Putamen (tissue), 1 donor: Measurements from ENCODE around the gene SBSN.

Experiments
- DNase-seq: peaks from one replicate; pipeline ENCODE4 v3.0.0-alpha.2; 2016; ENCODE audit warnings: low spot score

SBSN gene

GRCh38 chr19:35474104-35474503 lies 54.0 kb downstream of the SBSN start:
- no peak for DNase-seq
